Right atrium auricular region (tissue), 2 donors: ENCODE measurements around the gene TYRP1. TPM values are rescaled to one million over a fixed set of nuclear protein-coding genes. Genes with fewer than 3 reads are reported as not detected.

Experiments
- DNase-seq: peaks from one replicate; pipeline ENCODE4 v3.0.0-alpha.2; 2019; ENCODE audit warnings: low spot score
- H3K27ac ChIP-seq, 2 donors: fragments of 200-600 bp; sonication (generic); 1 replicate in 1 of 2; 2 replicates in 1 of 2; pipeline ENCODE4 v1.5.1; 2016 to 2019
- H3K27me3 ChIP-seq, 2 donors: fragments of 200-600 bp; sonication (generic); one replicate each; pipeline versions ENCODE4 v1.5.1 to v1.6.0; 2017 to 2019
- H3K36me3 ChIP-seq: fragments of 200-600 bp; sonication (generic); one replicate; pipeline ENCODE4 v1.5.1; 2016
- H3K4me1 ChIP-seq, 2 donors: fragments of 200-600 bp; sonication (generic); one replicate each; pipeline versions ENCODE4 v1.5.1 to v1.6.0; 2017 to 2019
- H3K4me3 ChIP-seq, 2 donors: fragments of 200-600 bp; sonication (generic); 1 replicate in 1 of 2; 2 replicates in 1 of 2; pipeline ENCODE4 v1.5.1; 2017 to 2019; ENCODE audit warnings: mild to moderate bottlenecking in 1 of 2, moderate library complexity in 1 of 2
- H3K9me3 ChIP-seq, 2 donors: fragments of 200-600 bp; sonication (generic); one replicate each; pipeline ENCODE4 v1.5.1; 2019
- CTCF ChIP-seq, 2 donors: fragments of 200-600 bp; sonication (generic); IDR thresholded peaks; one replicate each; pipeline ENCODE4 v1.5.1; 2019; ENCODE audit warnings: antibody characterized with exemption in 2 of 2
- total RNA-seq, 2 donors: library from RNA; depleted of rRNA; stranded (reverse); fragments of >200 nt; gene quantifications; one replicate each; pipeline ENCODE4 v1.1.0, GENCODE V29; 2016

Gene TYRP1
- total RNA-seq, 2 donors from 2014 or later: 25.1 to 35.6 TPM

- no peak for DNase-seq
- Histone ChIP-seq H3K36me3 (no peaks in the 10 kb centered on the region), H3K27me3 (no peaks in the 10 kb centered on the region), H3K27ac (no peak overlapping the region), H3K9me3 (no peaks in the 10 kb centered on the region), H3K4me3 (no peak overlapping the region), H3K4me1 (no peaks in the 10 kb centered on the region)
- no peak for TF ChIP-seq CTCF (IDR thresholded peaks at IDR 0.05)
Observed at GRCh38 chr9:12717907-12718306, 24.7 kb downstream of the TYRP1 start.

GRCh38 chr9:12718482-12719026 lies 25.4 kb downstream of the TYRP1 start:
- H3K4me3 ChIP-seq: no peak overlapping the region
- H3K4me1 ChIP-seq: no peaks in the 10 kb centered on the region
- DNase-seq: no peak
- no peaks in the 10 kb centered on the region for H3K9me3 ChIP-seq
- no peak overlapping the region for H3K27ac ChIP-seq
- no peaks in the 10 kb centered on the region for H3K36me3 ChIP-seq
- no peak for TF ChIP-seq CTCF (IDR thresholded peaks at IDR 0.05)
- H3K27me3 ChIP-seq: no peaks in the 10 kb centered on the region

DNA sequence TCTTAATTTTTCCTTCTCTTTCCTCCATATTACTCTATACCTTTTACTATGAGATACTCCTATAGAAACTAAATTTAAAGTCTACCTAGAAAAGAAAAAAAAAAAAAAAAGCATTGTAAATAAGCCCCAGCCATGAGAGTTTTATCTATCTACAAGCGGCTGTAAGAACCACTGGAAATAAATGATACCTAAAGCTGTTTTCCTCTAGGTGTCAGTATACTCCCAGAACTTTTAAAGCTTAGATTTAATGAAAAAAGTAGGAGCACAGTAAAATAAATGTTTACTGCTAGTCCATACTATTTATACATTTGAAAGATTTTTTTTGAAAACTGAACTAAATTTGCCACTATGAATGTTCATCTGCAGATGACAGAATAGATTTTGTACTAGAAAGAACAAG lies 26.2 kb downstream of the TYRP1 start:
- Histone ChIP-seq H3K27me3 (no peaks in the 10 kb centered on the region), H3K36me3 (no peaks in the 10 kb centered on the region), H3K27ac (no peak overlapping the region), H3K4me3 (no peak overlapping the region), H3K4me1 (no peaks in the 10 kb centered on the region), H3K9me3 (no peaks in the 10 kb centered on the region)
- TF ChIP-seq CTCF (IDR thresholded peaks at IDR 0.05): peak; percentile 53 to 66
- no peak for DNase-seq

GRCh38 chr9:12720551-12720950 lies 27.4 kb downstream of the TYRP1 start:
- TF ChIP-seq CTCF (IDR thresholded peaks at IDR 0.05): no peak
- H3K9me3 ChIP-seq: no peaks in the 10 kb centered on the region
- H3K4me3 ChIP-seq: no peak overlapping the region
- no peaks in the 10 kb centered on the region for H3K27me3 ChIP-seq
- H3K27ac ChIP-seq: no peak overlapping the region
- no peaks in the 10 kb centered on the region for H3K36me3 ChIP-seq
- DNase-seq: no peak
- H3K4me1 ChIP-seq: no peaks in the 10 kb centered on the region

- TF ChIP-seq CTCF (IDR thresholded peaks at IDR 0.05): no peak
- DNase-seq: no peak
- Histone ChIP-seq H3K27me3 (no peaks in the 10 kb centered on the region), H3K4me3 (no peak overlapping the region), H3K27ac (no peak overlapping the region), H3K36me3 (no peaks in the 10 kb centered on the region), H3K4me1 (no peaks in the 10 kb centered on the region), H3K9me3 (no peaks in the 10 kb centered on the region)
Observed at GRCh38 chr9:12722131-12722530, 28.9 kb downstream of the TYRP1 start.

- DNase-seq: no peak
- H3K27ac ChIP-seq: no peak overlapping the region
- peak; percentile 51 to 61 for TF ChIP-seq CTCF (IDR thresholded peaks at IDR 0.05)
- H3K4me1 ChIP-seq: no peaks in the 10 kb centered on the region
- no peak overlapping the region for H3K4me3 ChIP-seq
- H3K36me3 ChIP-seq: no peaks in the 10 kb centered on the region
- no peaks in the 10 kb centered on the region for H3K9me3 ChIP-seq
- H3K27me3 ChIP-seq: no peaks in the 10 kb centered on the region
Observed at GRCh38 chr9:12723409-12724028, 30.3 kb downstream of the TYRP1 start.
